HG02610 (cell line): ENCODE measurements around the gene VWA5B1.
A peak's percentile ranks its signal among the peaks of the same experiment; 100 is the strongest.

Experiments used
- ATAC-seq: cut with Tn5 transposase; IDR thresholded peaks from one replicate; pipeline ENCODE4 v1.9.1; 2021; ENCODE audit warnings: mild to moderate bottlenecking, moderate library complexity; ENCODE audit not compliant: unreplicated experiment

The VWA5B1 gene

GRCh38 chr1:20319456-20320220, 29.0 kb downstream of the VWA5B1 start:
- ATAC-seq, result no peak

- ATAC-seq, result no peak
Measured at GRCh38 chr1:20320704-20321103, 30.0 kb downstream of the VWA5B1 start.

- no peak for ATAC-seq
Measured at GRCh38 chr1:20321573-20321972, 30.9 kb downstream of the VWA5B1 start.

- ATAC-seq, result peak; percentile 73
Measured at GRCh38 chr1:20322081-20322824, 31.6 kb downstream of the VWA5B1 start.

GRCh38 chr1:20322825-20323612, 32.3 kb downstream of the VWA5B1 start:
- ATAC-seq, result no peak

GRCh38 chr1:20323613-20323920, 32.9 kb downstream of the VWA5B1 start:
- no peak for ATAC-seq

GRCh38 chr1:20324704-20325406, 34.2 kb downstream of the VWA5B1 start:
- no peak for ATAC-seq

- ATAC-seq, result no peak
Measured at GRCh38 chr1:20325407-20325843, 34.8 kb downstream of the VWA5B1 start.

GRCh38 chr1:20325844-20326420, 35.3 kb downstream of the VWA5B1 start:
- no peak for ATAC-seq

GRCh38 chr1:20327467-20327866, 36.8 kb downstream of the VWA5B1 start:
- ATAC-seq, result no peak

GRCh38 chr1:20328201-20328600, 37.5 kb downstream of the VWA5B1 start:
- ATAC-seq, result no peak

GRCh38 chr1:20329793-20330542, 39.3 kb downstream of the VWA5B1 start:
- no peak for ATAC-seq

- no peak for ATAC-seq
Measured at GRCh38 chr1:20334103-20334502, 43.4 kb downstream of the VWA5B1 start.

GRCh38 chr1:20336105-20336605, 45.5 kb downstream of the VWA5B1 start:
- no peak for ATAC-seq

- ATAC-seq, result no peak
Measured at GRCh38 chr1:20337581-20337980, 46.9 kb downstream of the VWA5B1 start.

- no peak for ATAC-seq
Measured at GRCh38 chr1:20339811-20340457, 49.3 kb downstream of the VWA5B1 start.

GRCh38 chr1:20342294-20343148, 51.8 kb downstream of the VWA5B1 start:
- ATAC-seq, result no peak
